ENCODE data around the gene TCP11L2.

The TCP11L2 gene

DNA sequence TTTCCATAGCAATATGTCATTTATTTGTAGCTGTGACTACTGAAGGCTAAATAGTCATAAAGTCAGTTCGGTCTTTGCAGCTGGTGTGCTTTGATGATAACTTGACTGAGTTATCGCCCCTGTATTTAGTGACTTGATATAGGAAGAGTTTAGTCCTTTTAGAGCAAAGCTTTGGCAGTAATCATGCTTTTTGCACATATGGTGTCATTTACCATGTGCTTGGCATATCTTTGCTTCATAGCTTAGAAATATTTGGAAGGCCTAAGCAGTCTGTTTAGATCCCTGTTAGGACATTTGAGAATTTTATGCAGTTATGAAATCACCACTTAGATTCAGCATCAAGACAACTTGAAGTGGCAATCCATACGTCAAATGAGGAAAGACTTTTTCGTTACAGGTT, 86.6 kb downstream of the TCP11L2 start:
- CTCF ChIA-PET, result interaction anchor here (0.6 to 1.6 kb wide), 3 partner anchors 162 to 530 kb away, joined by 4 to 6 read pairs (median 4); no protein-coding TSS in a partner anchor
- no peaks in the 10 kb centered on the region for H3K9me3 ChIP-seq (ENCODE audit: control insufficient read depth, insufficient read depth, low read depth, low read length)
- TF ChIP-seq ZSCAN23 (tag by site-specific recombination; IDR thresholded peaks at IDR 0.05) (no peak), ZNF174 (tag by site-specific recombination; IDR thresholded peaks at IDR 0.05) (no peak), ZBTB20 (tag by site-specific recombination; IDR thresholded peaks at IDR 0.05) (no peak), ZNF629 (tag by site-specific recombination; IDR thresholded peaks at IDR 0.05) (no peak), ZBTB7A (tag by site-specific recombination; IDR thresholded peaks at IDR 0.05; ENCODE audit: low read depth) (no peak), ZNF24 (tag by site-specific recombination; IDR thresholded peaks at IDR 0.05) (no peak), OSR2 (tag by site-specific recombination; IDR thresholded peaks at IDR 0.05) (no peak), ZNF211 (tag by site-specific recombination; IDR thresholded peaks at IDR 0.05; ENCODE audit: low read depth) (no peak), ZNF274 (IDR thresholded peaks at IDR 0.05; ENCODE audit: low read length) (no peak), ZNF274 (tag by site-specific recombination; IDR thresholded peaks at IDR 0.05; ENCODE audit: borderline replicate concordance) (no peak), ZNF843 (tag by site-specific recombination; IDR thresholded peaks at IDR 0.05) (no peak), SP7 (tag by site-specific recombination; IDR thresholded peaks at IDR 0.05) (no peak), MYNN (tag by site-specific recombination; IDR thresholded peaks at IDR 0.05; ENCODE audit: borderline replicate concordance) (no peak)
- TF ChIP-seq, protein P1, sequence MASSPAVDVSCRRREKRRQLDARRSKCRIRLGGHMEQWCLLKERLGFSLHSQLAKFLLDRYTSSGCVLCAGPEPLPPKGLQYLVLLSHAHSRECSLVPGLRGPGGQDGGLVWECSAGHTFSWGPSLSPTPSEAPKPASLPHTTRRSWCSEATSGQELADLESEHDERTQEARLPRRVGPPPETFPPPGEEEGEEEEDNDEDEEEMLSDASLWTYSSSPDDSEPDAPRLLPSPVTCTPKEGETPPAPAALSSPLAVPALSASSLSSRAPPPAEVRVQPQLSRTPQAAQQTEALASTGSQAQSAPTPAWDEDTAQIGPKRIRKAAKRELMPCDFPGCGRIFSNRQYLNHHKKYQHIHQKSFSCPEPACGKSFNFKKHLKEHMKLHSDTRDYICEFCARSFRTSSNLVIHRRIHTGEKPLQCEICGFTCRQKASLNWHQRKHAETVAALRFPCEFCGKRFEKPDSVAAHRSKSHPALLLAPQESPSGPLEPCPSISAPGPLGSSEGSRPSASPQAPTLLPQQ (tag by site-specific recombination; IDR thresholded peaks at IDR 0.05), result no peak
- TF ChIP-seq, protein P2, sequence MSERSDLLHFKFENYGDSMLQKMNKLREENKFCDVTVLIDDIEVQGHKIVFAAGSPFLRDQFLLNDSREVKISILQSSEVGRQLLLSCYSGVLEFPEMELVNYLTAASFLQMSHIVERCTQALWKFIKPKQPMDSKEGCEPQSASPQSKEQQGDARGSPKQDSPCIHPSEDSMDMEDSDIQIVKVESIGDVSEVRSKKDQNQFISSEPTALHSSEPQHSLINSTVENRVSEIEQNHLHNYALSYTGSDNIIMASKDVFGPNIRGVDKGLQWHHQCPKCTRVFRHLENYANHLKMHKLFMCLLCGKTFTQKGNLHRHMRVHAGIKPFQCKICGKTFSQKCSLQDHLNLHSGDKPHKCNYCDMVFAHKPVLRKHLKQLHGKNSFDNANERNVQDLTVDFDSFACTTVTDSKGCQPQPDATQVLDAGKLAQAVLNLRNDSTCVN (tag by site-specific recombination; optimal IDR thresholded peaks at IDR 0.05), result no peak
- TF ChIP-seq, protein P3, sequence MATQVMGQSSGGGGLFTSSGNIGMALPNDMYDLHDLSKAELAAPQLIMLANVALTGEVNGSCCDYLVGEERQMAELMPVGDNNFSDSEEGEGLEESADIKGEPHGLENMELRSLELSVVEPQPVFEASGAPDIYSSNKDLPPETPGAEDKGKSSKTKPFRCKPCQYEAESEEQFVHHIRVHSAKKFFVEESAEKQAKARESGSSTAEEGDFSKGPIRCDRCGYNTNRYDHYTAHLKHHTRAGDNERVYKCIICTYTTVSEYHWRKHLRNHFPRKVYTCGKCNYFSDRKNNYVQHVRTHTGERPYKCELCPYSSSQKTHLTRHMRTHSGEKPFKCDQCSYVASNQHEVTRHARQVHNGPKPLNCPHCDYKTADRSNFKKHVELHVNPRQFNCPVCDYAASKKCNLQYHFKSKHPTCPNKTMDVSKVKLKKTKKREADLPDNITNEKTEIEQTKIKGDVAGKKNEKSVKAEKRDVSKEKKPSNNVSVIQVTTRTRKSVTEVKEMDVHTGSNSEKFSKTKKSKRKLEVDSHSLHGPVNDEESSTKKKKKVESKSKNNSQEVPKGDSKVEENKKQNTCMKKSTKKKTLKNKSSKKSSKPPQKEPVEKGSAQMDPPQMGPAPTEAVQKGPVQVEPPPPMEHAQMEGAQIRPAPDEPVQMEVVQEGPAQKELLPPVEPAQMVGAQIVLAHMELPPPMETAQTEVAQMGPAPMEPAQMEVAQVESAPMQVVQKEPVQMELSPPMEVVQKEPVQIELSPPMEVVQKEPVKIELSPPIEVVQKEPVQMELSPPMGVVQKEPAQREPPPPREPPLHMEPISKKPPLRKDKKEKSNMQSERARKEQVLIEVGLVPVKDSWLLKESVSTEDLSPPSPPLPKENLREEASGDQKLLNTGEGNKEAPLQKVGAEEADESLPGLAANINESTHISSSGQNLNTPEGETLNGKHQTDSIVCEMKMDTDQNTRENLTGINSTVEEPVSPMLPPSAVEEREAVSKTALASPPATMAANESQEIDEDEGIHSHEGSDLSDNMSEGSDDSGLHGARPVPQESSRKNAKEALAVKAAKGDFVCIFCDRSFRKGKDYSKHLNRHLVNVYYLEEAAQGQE (tag by site-specific recombination; IDR thresholded peaks at IDR 0.05), result no peak
- TF ChIP-seq, protein P4, sequence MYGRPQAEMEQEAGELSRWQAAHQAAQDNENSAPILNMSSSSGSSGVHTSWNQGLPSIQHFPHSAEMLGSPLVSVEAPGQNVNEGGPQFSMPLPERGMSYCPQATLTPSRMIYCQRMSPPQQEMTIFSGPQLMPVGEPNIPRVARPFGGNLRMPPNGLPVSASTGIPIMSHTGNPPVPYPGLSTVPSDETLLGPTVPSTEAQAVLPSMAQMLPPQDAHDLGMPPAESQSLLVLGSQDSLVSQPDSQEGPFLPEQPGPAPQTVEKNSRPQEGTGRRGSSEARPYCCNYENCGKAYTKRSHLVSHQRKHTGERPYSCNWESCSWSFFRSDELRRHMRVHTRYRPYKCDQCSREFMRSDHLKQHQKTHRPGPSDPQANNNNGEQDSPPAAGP (tag by site-specific recombination; IDR thresholded peaks at IDR 0.05), result no peak
- no peak overlapping the region for H3K27ac ChIP-seq (ENCODE audit: extremely low read depth, low read depth, low read length)
- POLR2A ChIA-PET, result interaction anchor here (0.6 kb wide), 1 partner anchor 19 kb away, joined by 3 read pairs; no protein-coding TSS in a partner anchor
- peaks cover 15% of the 10 kb centered on the region in 2 experiments for H3K36me3 ChIP-seq (ENCODE audit: control insufficient read depth in 2 of 2, insufficient read depth in 1 of 2, low read length in 2 of 2)
- no peak overlapping the region for H3K4me3 ChIP-seq (ENCODE audit: low read depth, low read length)
- no peaks in the 10 kb centered on the region for H3K4me1 ChIP-seq (ENCODE audit: control insufficient read depth, insufficient read depth, low read length)

DNA sequence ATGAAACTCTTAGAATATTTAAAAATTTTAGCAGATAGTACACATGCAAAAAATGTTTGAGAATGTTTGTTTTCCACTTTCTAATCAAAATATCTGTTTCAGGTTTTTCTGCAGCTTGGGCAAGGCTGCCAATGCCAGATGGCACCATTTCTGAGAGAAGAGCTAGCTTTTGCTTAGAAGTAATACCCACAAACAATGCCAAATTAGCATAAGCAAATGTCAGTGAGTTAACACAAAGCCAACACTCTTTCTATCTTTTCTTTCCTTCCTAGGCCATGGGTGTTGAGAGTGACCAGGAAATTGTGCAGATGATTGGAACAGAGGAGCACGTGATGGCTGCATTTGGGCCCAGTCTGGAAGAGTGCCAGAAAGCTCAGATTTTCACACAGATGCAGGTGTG, 90.2 kb downstream of the TCP11L2 start:
- CTCF ChIA-PET, result interaction anchor here (0.5 kb wide), 1 partner anchor 497 kb away, joined by 3 read pairs; no protein-coding TSS in a partner anchor
- Histone ChIP-seq H3K9me3 (ENCODE audit: control insufficient read depth, insufficient read depth, low read depth, low read length) (no peaks in the 10 kb centered on the region), H3K4me3 (ENCODE audit: low read depth, low read length) (no peak overlapping the region), H3K27ac (ENCODE audit: extremely low read depth, low read depth, low read length) (no peak overlapping the region), H3K4me1 (ENCODE audit: control insufficient read depth, insufficient read depth, low read length) (no peaks in the 10 kb centered on the region), H3K36me3 (ENCODE audit: control insufficient read depth in 2 of 2, insufficient read depth in 1 of 2, low read length in 2 of 2) (peaks cover 23 to 43% of the 10 kb centered on the region in 2 experiments)
- POLR2A ChIA-PET, result no interaction called here
- no peak for TF ChIP-seq ZNF175 (tag by site-specific recombination; IDR thresholded peaks at IDR 0.05)
- TF ChIP-seq, protein P5, sequence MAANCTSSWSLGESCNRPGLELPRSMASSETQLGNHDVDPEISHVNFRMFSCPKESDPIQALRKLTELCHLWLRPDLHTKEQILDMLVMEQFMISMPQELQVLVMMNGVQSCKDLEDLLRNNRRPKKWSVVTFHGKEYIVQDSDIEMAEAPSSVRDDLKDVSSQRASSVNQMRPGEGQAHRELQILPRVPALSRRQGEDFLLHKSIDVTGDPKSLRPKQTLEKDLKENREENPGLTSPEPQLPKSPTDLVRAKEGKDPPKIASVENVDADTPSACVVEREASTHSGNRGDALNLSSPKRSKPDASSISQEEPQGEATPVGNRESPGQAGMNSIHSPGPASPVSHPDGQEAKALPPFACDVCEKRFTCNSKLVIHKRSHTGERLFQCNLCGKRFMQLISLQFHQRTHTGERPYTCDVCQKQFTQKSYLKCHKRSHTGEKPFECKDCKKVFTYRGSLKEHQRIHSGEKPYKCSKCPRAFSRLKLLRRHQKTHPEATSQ (tag by site-specific recombination; IDR thresholded peaks at IDR 0.05), result no peak
- no peak for TF ChIP-seq HOXD13 (CRISPR knock-in tag; IDR thresholded peaks at IDR 0.05; ENCODE audit: borderline replicate concordance)
- TF ChIP-seq ZNF76 (tag by site-specific recombination; IDR thresholded peaks at IDR 0.05; ENCODE audit: borderline replicate concordance, low read depth), result no peak
- TF ChIP-seq RBAK (tag by site-specific recombination; IDR thresholded peaks at IDR 0.05), result no peak
- TF ChIP-seq ZNF664 (tag by site-specific recombination; IDR thresholded peaks at IDR 0.05), result no peak
- TF ChIP-seq, protein P6, sequence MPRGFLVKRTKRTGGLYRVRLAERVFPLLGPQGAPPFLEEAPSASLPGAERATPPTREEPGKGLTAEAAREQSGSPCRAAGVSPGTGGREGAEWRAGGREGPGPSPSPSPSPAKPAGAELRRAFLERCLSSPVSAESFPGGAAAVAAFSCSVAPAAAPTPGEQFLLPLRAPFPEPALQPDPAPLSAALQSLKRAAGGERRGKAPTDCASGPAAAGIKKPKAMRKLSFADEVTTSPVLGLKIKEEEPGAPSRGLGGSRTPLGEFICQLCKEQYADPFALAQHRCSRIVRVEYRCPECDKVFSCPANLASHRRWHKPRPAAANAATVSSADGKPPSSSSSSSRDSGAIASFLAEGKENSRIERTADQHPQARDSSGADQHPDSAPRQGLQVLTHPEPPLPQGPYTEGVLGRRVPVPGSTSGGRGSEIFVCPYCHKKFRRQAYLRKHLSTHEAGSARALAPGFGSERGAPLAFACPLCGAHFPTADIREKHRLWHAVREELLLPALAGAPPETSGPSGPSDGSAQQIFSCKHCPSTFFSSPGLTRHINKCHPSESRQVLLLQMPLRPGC (tag by site-specific recombination; IDR thresholded peaks at IDR 0.05), result no peak
- TF ChIP-seq, protein P7, sequence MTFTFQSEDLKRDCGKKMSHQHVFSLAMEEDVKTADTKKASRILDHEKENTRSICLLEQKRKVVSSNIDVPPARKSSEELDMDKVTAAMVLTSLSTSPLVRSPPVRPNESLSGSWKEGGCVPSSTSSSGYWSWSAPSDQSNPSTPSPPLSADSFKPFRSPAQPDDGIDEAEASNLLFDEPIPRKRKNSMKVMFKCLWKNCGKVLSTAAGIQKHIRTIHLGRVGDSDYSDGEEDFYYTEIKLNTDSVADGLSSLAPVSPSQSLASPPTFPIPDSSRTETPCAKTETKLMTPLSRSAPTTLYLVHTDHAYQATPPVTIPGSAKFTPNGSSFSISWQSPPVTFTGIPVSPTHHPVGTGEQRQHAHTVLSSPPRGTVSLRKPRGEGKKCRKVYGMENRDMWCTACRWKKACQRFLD (tag by site-specific recombination; IDR thresholded peaks at IDR 0.05), result no peak
